Measurements from ENCODE around the gene SPATA22.
"Not testable (repeated sequence)": the region's sequence is repeated elsewhere in the genome, so short reads cannot be mapped to it uniquely, and the experiment has no call there.

Gene SPATA22, protein sequence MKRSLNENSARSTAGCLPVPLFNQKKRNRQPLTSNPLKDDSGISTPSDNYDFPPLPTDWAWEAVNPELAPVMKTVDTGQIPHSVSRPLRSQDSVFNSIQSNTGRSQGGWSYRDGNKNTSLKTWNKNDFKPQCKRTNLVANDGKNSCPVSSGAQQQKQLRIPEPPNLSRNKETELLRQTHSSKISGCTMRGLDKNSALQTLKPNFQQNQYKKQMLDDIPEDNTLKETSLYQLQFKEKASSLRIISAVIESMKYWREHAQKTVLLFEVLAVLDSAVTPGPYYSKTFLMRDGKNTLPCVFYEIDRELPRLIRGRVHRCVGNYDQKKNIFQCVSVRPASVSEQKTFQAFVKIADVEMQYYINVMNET

DNA sequence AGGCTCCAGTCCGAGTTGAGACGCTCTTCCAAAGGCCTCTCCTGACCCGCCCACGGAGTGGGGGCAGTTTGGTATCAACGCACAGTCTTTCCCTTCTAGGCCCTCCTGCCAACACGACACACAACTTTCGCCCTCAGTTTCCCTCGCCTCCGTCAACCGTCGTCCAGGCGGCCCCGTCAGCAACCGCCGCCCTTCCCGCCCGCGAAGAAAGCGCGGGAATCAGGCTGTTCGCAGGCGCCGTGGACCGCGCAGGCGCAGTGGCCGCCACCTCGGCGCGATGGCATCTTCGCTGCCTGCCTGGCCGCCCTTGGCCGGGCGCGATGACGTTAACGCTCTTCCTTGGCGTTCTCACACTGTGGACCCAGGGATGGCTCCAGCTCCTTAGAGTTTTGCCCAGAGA lies at the start of gene SPATA22:
Gene SPATA22 (minus strand): TSS at position 221 of the 400 bp plus-strand sequence. CDS start 2,494 bp downstream, outside the sequence.
- DNase-seq: no peak

DNA sequence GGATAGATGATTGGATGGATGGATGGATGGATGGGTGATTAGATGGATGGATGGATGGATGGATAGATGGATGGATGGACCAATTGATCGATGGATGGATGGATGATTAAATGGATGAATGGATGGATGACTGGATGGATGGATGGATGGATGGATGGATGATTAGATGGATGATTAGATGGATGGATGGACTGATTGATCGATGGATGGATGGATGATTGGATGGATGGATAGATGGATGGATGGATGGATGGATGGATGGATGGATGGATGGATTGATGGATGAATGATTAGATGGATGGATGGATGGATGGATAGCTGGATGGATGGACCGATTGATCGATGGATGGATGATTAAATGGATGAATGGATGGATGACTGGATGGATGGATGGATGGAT lies 47.9 kb upstream of the SPATA22 start:
- DNase-seq: not testable (repeated sequence)

DNA sequence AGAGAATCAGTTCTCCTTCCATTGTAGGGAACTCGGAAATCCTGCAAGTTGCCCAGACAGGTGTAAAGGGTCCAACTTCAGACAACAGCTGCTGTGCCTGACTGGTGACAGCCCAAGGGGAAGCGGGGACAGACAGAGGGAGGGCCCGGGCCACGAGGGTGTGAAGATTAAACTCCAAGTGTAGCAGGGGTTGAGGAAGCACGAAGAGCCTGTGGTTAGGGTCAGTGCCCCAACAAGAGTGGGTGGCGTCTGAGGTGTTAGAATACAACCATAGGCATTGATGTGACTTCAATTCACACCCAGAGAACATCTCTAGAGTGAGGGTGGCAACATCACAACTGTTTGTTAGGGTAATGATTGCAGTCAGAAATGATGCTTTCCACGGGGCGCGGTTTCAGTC lies 43.3 kb upstream of the SPATA22 start:
- DNase-seq: no peak

GRCh38 chr17:3514167-3514566 lies 42.5 kb upstream of the SPATA22 start:
- not testable (repeated sequence) for DNase-seq

- no peak for DNase-seq
These were observed 41.9 kb upstream of the SPATA22 start for GRCh38 chr17:3513305-3514035.

- DNase-seq: no peak
These were observed 41.0 kb upstream of the SPATA22 start for GRCh38 chr17:3512505-3513171.

- no peak for DNase-seq
These were observed 40.4 kb upstream of the SPATA22 start for GRCh38 chr17:3511852-3512504.

DNA sequence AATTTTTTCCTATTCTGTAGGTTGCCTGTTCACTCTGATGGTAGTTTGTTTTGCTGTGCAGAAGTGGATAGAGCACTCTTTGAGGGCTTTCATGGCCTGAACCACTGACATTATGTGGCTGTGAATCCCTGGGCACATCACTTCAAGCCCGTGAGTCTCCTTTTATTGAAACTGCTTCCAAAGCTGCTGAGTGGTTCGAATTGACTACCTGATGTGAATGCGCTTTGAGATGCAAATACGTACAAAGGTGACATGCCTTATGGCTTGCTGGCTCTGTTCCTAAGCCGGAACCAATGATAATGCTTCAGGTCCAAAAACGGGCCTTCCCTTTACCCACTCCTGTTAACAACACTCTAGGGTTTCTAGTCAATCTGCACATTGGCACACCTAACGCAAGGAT lies 38.5 kb upstream of the SPATA22 start:
- DNase-seq: no peak

DNA sequence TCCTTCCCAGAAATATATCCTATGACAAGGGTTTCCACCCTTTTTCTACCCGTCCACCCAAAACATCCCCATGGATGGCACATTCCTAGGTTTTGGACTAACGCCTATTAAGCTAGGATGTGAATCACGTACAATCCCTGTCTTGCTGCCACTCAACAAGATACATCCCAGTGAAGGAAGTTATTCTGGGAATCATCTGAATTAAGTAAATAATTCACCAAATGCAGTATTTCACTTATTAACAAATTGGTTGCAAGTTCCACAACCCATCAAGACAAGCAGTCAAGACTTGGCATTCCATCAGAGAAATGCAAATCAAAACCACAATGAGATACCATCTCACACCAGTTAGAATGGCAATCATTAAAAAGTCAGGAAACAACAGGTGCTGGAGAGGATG lies 36.2 kb upstream of the SPATA22 start:
- no peak for DNase-seq

- DNase-seq: no peak
These were observed 35.5 kb upstream of the SPATA22 start for GRCh38 chr17:3507071-3507470.

GRCh38 chr17:3506054-3506453 lies 34.4 kb upstream of the SPATA22 start:
- no peak for DNase-seq

DNA sequence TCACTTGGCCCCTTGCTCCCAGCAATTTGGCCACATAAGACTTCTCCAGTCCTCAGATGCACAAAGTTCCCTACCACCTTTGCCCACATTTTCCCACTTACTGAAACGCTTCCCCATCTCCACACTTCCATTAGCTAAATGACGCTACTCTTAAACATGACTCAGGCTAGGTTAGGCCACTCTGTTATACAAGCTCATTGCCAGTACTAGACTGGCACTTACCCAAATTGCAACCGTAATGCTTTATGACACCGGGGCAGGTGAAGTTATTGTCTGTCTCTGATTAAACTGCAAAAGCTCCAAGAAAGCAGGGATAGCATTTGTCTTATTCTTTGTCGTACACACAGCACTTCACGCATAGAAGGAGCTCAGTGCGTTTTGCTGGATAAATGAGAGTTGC lies 33.4 kb upstream of the SPATA22 start:
- DNase-seq: no peak

DNA sequence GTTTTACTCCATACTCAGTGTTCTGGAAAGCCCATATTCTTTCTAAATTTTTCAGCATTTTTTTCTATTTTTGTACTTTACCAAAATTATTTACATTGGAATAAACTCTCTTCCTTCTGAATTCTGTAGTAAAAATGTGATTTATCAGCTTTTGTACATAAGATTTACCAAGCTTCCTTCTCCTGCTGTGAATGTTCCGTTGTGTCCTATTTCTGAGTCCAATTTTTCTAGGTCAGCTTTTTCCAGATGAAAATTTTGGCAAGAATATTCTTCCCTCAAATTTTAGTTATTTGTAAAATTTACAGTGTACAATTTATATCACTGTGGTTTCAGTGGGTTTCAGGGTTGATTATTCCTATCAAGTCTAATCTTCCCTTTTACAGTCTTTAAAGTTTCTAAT lies 31.7 kb upstream of the SPATA22 start:
- no peak for DNase-seq

DNA sequence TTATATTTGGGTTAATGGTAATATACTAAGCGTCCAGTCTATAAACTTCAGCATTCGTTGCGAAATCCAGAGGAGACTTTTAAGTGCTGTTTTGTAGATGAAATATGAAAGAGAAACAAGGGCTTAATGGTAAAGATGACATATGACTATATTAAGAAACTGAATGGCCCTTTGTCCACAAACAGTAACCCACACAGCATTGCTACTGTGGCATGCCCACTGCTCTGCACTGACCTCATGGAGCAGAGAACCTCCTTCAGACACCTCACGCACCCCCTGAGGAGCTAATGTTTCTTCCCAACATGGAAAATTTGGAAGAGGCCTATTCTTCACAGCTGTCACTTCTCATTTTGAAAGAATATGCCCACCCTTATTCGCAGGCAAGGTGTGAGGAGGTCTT lies 30.8 kb upstream of the SPATA22 start:
- DNase-seq: no peak

DNA sequence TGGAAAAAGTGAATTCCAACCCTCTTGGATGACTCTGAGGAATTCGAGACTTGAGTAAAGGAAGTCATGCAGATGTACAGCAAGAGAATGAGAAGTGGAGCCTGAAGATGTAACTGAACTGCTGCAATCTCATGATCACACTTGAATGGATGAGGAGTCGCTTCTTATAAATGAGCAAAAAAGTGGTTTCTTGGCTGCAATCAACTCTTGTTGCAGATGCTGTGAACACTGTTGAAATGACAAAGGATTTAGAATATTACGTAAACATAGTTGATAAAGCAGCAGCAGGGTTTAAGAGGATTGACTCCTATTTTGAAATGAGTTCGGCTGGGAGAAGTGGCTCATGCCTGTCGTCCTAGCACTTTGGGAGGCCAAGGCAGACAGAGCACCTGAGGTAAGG lies 29.7 kb upstream of the SPATA22 start:
- DNase-seq: no peak

DNA sequence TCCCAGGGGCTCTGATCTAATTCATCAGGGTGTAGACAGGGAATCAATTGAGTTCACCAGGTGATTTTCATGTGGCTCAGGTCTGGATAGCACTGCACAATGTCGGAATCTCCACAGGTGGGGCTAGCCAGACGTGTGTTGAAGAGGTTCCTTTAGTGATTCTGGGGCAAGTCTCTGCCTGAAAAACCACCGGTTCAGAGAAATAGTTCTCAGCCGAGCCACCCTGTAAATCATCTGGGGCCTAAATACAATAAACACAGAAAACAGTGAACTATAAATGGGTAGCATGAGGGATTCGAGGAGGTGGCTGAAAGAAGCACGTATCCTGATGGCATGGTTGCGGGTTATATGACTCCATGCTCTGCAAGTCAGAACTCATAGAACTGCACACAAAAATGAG lies 25.5 kb upstream of the SPATA22 start:
- DNase-seq: no peak

DNA sequence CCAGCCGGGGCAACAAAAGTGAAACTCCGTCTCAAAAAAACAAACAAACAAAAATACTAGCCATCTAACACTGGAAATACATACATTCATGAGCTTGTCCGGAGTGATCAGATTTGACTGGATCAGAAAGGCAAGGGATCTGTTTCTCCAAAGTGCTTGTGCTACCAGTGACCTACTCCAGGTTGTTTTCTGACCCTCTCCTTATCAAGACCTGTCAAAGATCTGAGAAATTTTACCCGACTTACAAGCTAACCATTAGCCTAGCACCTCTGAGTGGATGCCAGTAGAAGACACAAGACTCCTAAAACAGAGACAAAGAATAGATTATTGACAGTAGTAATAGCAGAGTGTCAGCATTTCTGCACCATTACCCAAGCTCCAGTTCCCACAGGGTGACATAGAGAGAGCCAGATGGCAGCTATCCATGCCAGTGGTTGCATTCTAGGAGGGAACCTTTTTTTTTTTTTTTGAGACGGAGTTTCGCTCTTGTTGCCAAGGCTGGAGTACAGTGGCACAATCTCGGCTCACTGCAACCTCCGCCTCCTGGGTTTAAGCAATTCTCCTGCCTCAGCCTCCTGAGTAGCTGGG lies 14.0 kb upstream of the SPATA22 start:
- DNase-seq: no peak

DNA sequence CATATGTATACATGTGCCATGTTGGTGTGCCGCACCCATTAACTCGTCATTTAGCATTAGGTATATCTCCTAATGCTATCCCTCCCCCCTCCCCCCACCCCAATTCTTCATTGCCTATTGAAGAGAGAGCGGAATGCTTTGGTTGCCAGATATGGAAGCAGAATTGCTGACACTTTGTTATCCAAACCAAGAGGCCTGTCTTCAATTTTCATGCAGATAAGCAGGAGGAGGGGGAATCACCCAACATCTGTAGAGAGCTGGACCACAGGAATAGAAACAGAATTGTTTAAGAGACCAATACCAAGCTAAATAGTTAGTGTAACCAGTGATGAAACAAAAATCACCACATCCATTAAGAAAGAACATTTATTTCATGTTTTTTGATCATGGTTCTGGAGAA lies 11.2 kb upstream of the SPATA22 start:
- DNase-seq: no peak

DNA sequence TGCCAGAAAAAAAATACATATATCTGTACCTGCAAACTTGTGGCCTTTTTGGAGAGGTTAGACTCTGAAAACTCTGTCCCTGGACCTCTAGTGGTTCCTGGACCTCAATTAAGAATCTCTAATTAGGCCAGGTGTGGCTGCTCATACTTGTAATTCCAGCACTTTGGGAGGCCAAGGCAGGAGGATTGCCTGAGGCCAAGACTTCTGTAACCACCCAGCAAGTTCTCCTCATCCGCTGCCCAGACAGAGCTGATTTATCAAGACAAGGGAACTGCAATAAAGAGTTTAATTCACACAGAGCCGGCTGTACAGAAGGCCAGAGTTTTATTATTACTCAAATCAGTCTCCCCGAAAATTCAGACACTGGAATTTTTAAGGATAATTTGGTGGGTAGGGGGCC lies 8.4 kb upstream of the SPATA22 start:
- no peak for DNase-seq

DNA sequence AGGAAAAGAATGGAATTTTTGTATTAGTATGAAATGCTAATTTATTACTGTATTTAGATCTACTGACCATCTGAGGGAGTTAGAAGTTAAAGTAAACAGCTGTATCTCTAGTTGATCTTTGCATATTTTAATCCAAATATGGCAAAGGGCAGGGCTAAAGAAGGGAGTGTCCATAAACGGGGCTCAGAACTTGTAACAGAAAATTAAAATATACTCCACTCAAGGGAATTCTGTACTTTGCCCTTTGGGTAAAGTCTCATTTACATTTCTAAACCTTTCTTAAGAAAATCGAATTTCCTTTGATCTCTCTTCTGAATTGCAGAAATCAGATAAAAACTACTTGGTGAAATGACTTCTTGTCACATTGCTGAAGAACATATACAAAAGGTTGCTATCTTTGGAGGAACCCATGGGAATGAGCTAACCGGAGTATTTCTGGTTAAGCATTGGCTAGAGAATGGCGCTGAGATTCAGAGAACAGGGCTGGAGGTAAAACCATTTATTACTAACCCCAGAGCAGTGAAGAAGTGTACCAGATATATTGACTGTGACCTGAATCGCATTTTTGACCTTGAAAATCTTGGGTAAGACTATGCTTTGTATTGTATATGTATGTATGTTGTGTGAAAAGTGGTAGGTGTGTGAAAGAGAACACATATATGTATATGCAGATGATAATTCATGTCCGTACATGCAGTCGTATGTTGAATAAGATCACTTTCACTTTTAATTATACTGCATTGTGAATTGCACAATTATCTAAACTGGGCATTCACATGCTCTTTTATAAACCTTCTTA lies 4.4 kb upstream of the SPATA22 start, which contains the start of gene ASPA:
Gene ASPA (plus strand): TSS at position 186 of the 799 bp plus-strand sequence. CDS start 163 bp downstream, at position 349.
- no peak for DNase-seq

GRCh38 chr17:3475251-3475685 lies 3.6 kb upstream of the SPATA22 start:
- no peak for DNase-seq

DNA sequence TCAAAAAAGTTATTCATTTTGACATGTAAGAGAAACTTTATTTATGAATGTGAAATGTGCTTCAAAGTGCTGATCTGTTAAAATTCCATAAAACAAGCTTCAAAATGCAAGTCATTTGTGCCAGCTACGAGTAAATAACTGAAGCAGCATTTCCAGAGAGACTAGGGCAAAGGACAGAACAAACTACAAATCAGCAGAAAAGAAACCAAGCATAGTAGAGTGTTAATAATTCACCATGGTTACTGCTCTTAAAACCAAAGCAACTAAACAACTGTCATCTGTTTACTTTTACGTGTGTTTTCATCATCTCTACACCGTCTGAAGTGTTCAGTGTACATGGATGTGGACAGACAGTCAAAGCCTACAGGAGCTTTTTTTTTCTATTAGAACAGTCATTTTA lies 2.6 kb upstream of the SPATA22 start:
- no peak for DNase-seq
